CD4-positive, alpha-beta T cell treated with Interferon alpha-2 for 1 hour (primary cell): ENCODE data around the gene ZDHHC3.

ENCODE experiments used
- DNase-seq, 2 donors: peaks; one replicate each; pipeline ENCODE4 v3.0.0-alpha.2; 2020 to 2022

The ZDHHC3 gene

GRCh38 chr3:44926172-44926571 lies 49.8 kb downstream of the ZDHHC3 start:
- no peak for DNase-seq

- DNase-seq: no peak
Observed at GRCh38 chr3:44924457-44925084, 51.4 kb downstream of the ZDHHC3 start.

GRCh38 chr3:44923632-44924456 lies 52.1 kb downstream of the ZDHHC3 start:
- DNase-seq: no peak

- no peak for DNase-seq
Observed at GRCh38 chr3:44920081-44920480, 55.9 kb downstream of the ZDHHC3 start.

GRCh38 chr3:44918581-44918980 lies 57.4 kb downstream of the ZDHHC3 start:
- DNase-seq: no peak

- no peak for DNase-seq
Observed at GRCh38 chr3:44918087-44918486, 57.9 kb downstream of the ZDHHC3 start.

GRCh38 chr3:44915702-44916438 lies 60.1 kb downstream of the ZDHHC3 start:
- DNase-seq: no peak

- no peak for DNase-seq
Observed at GRCh38 chr3:44914936-44915335, 61.0 kb downstream of the ZDHHC3 start.

- DNase-seq: peak; percentile 49 to 63
Observed at GRCh38 chr3:44913868-44914468, 62.0 kb downstream of the ZDHHC3 start.

GRCh38 chr3:44910693-44911092 lies 65.3 kb downstream of the ZDHHC3 start:
- DNase-seq: no peak

GRCh38 chr3:44909063-44909462 lies 66.9 kb downstream of the ZDHHC3 start:
- DNase-seq: no peak

- DNase-seq: no peak
Observed at GRCh38 chr3:44907612-44908011, 68.4 kb downstream of the ZDHHC3 start.

- no peak for DNase-seq
Observed at GRCh38 chr3:44906997-44907396, 69.0 kb downstream of the ZDHHC3 start.

GRCh38 chr3:44905446-44906157 lies 70.4 kb downstream of the ZDHHC3 start:
- DNase-seq: no peak

- no peak for DNase-seq
Observed at GRCh38 chr3:44903751-44904150, 72.2 kb downstream of the ZDHHC3 start.

GRCh38 chr3:44903314-44903713 lies 72.7 kb downstream of the ZDHHC3 start:
- DNase-seq: no peak

GRCh38 chr3:44902628-44903027 lies 73.3 kb downstream of the ZDHHC3 start:
- no peak for DNase-seq

- DNase-seq: no peak
Observed at GRCh38 chr3:44899683-44900367, 76.1 kb downstream of the ZDHHC3 start.

GRCh38 chr3:44896440-44896839 lies 79.5 kb downstream of the ZDHHC3 start:
- DNase-seq: no peak

GRCh38 chr3:44894485-44894884 lies 81.5 kb downstream of the ZDHHC3 start:
- no peak for DNase-seq

GRCh38 chr3:44893097-44893496 lies 82.9 kb downstream of the ZDHHC3 start:
- DNase-seq: no peak

GRCh38 chr3:44892689-44893088 lies 83.3 kb downstream of the ZDHHC3 start:
- no peak for DNase-seq
